Neural cell (in vitro differentiated cells): Measurements from ENCODE around the gene CHKB. TPM values are rescaled to one million over a fixed set of nuclear protein-coding genes. Genes with fewer than 3 reads are reported as not detected.

Source experiments
- H2AFZ ChIP-seq: fragments of 200-600, 300-800 bp; sonication (generic), shearing (Covaris generic); 2 replicates; pipeline ENCODE4 v1.6.0; 2014; ENCODE audit warnings: low read depth, mild to moderate bottlenecking, antibody characterized with exemption, low read length, moderate library complexity
- H3F3A ChIP-seq: fragments of 200-600 bp; shearing (Covaris generic); 2 replicates; pipeline ENCODE4 v1.6.1; 2016; ENCODE audit warnings: mild to moderate bottlenecking, moderate library complexity, mixed read lengths, antibody characterized with exemption, low read length; ENCODE audit not compliant: insufficient read depth, poor library complexity, severe bottlenecking
- H3K27ac ChIP-seq: fragments of 200-600, 300-800 bp; sonication (generic), shearing (Covaris generic); 2 replicates; pipeline ENCODE4 v1.5.1; 2014; ENCODE audit warnings: mild to moderate bottlenecking, low read length, moderate library complexity
- H3K27me3 ChIP-seq: fragments of 300-800, 200-600 bp; sonication (generic), shearing (Covaris generic); 2 replicates; pipeline ENCODE4 v1.6.0; 2014; ENCODE audit warnings: mild to moderate bottlenecking, low read depth, low read length, moderate library complexity; ENCODE audit not compliant: insufficient read depth
- H3K36me3 ChIP-seq: fragments of 300-800, 200-600 bp; sonication (generic), shearing (Covaris generic); 2 replicates; pipeline ENCODE4 v1.5.1; 2014; ENCODE audit warnings: mild to moderate bottlenecking, antibody characterized with exemption, low read length, moderate library complexity; ENCODE audit not compliant: insufficient read depth
- H3K4me2 ChIP-seq: fragments of 300-800, 200-600 bp; sonication (generic), shearing (Covaris generic); 2 replicates; pipeline ENCODE4 v1.6.0; 2014; ENCODE audit warnings: mild to moderate bottlenecking, low read length
- H3K4me3 ChIP-seq: fragments of 300-800, 200-600 bp; sonication (generic), shearing (Covaris generic); 2 replicates; pipeline ENCODE4 v1.5.1; 2014; ENCODE audit warnings: mild to moderate bottlenecking, low read length, moderate library complexity
- H3K79me2 ChIP-seq: fragments of 200-600 bp; shearing (Covaris generic); replicated peaks from 2 replicates; pipeline ENCODE4 v1.6.0; 2014; ENCODE audit warnings: mild to moderate bottlenecking, low read length, moderate library complexity; ENCODE audit not compliant: insufficient read depth
- H3K9ac ChIP-seq: fragments of 300-800, 200-600 bp; sonication (generic), shearing (Covaris generic); 2 replicates; pipeline ENCODE4 v1.6.1; 2016; ENCODE audit warnings: mild to moderate bottlenecking, low read length, mixed read lengths
- H3K9me2 ChIP-seq: fragments of 200-600 bp; shearing (Covaris generic); 2 replicates; pipeline ENCODE4 v1.6.1; 2016; ENCODE audit warnings: mild to moderate bottlenecking, low read length, mixed read lengths; ENCODE audit not compliant: insufficient read depth
- H3K9me3 ChIP-seq: fragments of 200-600, 300-800 bp; sonication (generic), shearing (Covaris generic); 2 replicates; pipeline ENCODE4 v1.6.1; 2016; ENCODE audit warnings: mild to moderate bottlenecking, mixed run types, low read length, moderate library complexity, mixed read lengths
- H4K20me1 ChIP-seq: fragments of 200-600 bp; shearing (Covaris generic); 2 replicates; pipeline ENCODE4 v1.6.1; 2016; ENCODE audit warnings: mild to moderate bottlenecking, mixed run types; ENCODE audit not compliant: insufficient read depth
- EP300 ChIP-seq: fragments of 450-650 bp; conservative IDR thresholded peaks from 2 replicates; pipeline ENCODE4 v1.6.1; 2014; ENCODE audit warnings: antibody characterized with exemption, mild to moderate bottlenecking, moderate library complexity; ENCODE audit not compliant: poor library complexity, severe bottlenecking
- EZH2 ChIP-seq: fragments of 200-600, 300-800 bp; shearing (Covaris generic), sonication (generic); IDR thresholded peaks from 2 replicates; pipeline ENCODE4 v1.6.1; 2014; ENCODE audit warnings: antibody characterized with exemption, low read length, borderline replicate concordance, mild to moderate bottlenecking; ENCODE audit not compliant: insufficient read depth, poor library complexity, severe bottlenecking
- MXI1 ChIP-seq: fragments of 450-650 bp; conservative IDR thresholded peaks from 2 replicates; pipeline ENCODE4 v1.6.1; 2014; ENCODE audit warnings: antibody characterized with exemption, mild to moderate bottlenecking; ENCODE audit not compliant: poor library complexity, severe bottlenecking
- POLR2AphosphoS5 ChIP-seq: IDR thresholded peaks from 2 replicates; pipeline ENCODE4 v1.6.1; 2012
- RAD21 ChIP-seq: fragments of 450-650 bp; conservative IDR thresholded peaks from 2 replicates; pipeline ENCODE4 v1.6.1; 2014; ENCODE audit warnings: antibody characterized with exemption, mild to moderate bottlenecking, moderate library complexity
- SMC3 ChIP-seq: fragments of 450-650 bp; conservative IDR thresholded peaks from 2 replicates; pipeline ENCODE4 v1.6.1; 2014; ENCODE audit warnings: antibody characterized with exemption, mild to moderate bottlenecking, moderate library complexity; ENCODE audit not compliant: poor library complexity
- TAF1 ChIP-seq: IDR thresholded peaks from 2 replicates; pipeline ENCODE4 v1.6.1; 2012; ENCODE audit warnings: low read depth
- polyA plus RNA-seq: library from polyadenylated mRNA; depleted of rRNA; stranded (reverse); fragments of >200 nt; gene quantifications from 2 replicates; pipeline ENCODE4 v1.2.3, GENCODE V29; 2014
- TF ChIP-seq, protein P1 (sequence below): fragments of 450-650 bp; IDR thresholded peaks from 2 replicates; pipeline ENCODE4 v1.5.1; 2014; ENCODE audit warnings: antibody characterized with exemption, mild to moderate bottlenecking, moderate library complexity; ENCODE audit not compliant: poor library complexity, severe bottlenecking
- TF ChIP-seq, protein P2 (sequence below): IDR thresholded peaks from 2 replicates; pipeline ENCODE4 v1.6.1; 2012; ENCODE audit warnings: borderline replicate concordance

CHKB gene
- polyA plus RNA-seq, 1 donor from 2014 or later = 173 TPM

DNA sequence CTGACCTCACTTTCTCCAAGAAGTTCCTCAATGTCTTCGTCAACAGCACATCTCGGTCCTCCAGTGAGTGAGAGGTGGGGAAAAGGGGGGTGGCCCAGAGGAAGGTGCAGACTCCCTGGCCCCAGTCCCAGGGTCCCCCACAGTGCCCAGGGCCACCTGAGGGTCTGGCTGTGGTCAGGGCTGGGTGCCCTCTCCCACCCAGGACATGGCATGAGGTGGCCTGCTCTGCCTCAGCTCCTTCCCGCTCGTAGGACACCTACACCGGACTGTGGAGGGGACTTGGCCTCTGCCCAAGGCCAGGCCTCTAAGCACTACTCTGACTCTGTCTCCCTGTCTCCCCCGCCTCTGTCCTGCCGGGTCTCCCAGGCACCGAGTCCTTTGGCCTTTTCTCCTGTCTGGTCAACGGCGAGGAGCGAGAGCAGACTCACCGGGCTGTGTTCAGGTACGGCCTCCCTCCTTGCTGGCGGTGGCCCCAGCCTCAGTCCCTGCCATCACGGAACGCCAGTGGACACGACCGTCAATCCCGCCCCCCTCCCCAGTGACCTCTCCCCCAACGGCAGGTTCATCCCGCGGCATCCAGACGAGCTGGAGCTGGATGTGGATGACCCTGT, 22.5 kb upstream of the CHKB start:
- Histone ChIP-seq H3K79me2 (no peaks in the 10 kb centered on the region), H4K20me1 (no peaks in the 10 kb centered on the region), H3K27me3 (no peaks in the 10 kb centered on the region), H2AFZ (no peak overlapping the region), H3K9me2 (no peaks in the 10 kb centered on the region), H3K4me2 (no peak overlapping the region), H3K36me3 (peaks cover 5% of the 10 kb centered on the region), H3K9ac (no peak overlapping the region), H3K27ac (no peak overlapping the region), H3K9me3 (no peaks in the 10 kb centered on the region), H3F3A (no peaks in the 10 kb centered on the region), H3K4me3 (no peak overlapping the region)
- TF ChIP-seq MXI1 = no peak
- TF ChIP-seq EZH2 = no peak
- no peak for TF ChIP-seq TAF1
- TF ChIP-seq, protein P1, sequence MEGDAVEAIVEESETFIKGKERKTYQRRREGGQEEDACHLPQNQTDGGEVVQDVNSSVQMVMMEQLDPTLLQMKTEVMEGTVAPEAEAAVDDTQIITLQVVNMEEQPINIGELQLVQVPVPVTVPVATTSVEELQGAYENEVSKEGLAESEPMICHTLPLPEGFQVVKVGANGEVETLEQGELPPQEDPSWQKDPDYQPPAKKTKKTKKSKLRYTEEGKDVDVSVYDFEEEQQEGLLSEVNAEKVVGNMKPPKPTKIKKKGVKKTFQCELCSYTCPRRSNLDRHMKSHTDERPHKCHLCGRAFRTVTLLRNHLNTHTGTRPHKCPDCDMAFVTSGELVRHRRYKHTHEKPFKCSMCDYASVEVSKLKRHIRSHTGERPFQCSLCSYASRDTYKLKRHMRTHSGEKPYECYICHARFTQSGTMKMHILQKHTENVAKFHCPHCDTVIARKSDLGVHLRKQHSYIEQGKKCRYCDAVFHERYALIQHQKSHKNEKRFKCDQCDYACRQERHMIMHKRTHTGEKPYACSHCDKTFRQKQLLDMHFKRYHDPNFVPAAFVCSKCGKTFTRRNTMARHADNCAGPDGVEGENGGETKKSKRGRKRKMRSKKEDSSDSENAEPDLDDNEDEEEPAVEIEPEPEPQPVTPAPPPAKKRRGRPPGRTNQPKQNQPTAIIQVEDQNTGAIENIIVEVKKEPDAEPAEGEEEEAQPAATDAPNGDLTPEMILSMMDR = no peak
- no peak for TF ChIP-seq EP300
- TF ChIP-seq, protein P2, sequence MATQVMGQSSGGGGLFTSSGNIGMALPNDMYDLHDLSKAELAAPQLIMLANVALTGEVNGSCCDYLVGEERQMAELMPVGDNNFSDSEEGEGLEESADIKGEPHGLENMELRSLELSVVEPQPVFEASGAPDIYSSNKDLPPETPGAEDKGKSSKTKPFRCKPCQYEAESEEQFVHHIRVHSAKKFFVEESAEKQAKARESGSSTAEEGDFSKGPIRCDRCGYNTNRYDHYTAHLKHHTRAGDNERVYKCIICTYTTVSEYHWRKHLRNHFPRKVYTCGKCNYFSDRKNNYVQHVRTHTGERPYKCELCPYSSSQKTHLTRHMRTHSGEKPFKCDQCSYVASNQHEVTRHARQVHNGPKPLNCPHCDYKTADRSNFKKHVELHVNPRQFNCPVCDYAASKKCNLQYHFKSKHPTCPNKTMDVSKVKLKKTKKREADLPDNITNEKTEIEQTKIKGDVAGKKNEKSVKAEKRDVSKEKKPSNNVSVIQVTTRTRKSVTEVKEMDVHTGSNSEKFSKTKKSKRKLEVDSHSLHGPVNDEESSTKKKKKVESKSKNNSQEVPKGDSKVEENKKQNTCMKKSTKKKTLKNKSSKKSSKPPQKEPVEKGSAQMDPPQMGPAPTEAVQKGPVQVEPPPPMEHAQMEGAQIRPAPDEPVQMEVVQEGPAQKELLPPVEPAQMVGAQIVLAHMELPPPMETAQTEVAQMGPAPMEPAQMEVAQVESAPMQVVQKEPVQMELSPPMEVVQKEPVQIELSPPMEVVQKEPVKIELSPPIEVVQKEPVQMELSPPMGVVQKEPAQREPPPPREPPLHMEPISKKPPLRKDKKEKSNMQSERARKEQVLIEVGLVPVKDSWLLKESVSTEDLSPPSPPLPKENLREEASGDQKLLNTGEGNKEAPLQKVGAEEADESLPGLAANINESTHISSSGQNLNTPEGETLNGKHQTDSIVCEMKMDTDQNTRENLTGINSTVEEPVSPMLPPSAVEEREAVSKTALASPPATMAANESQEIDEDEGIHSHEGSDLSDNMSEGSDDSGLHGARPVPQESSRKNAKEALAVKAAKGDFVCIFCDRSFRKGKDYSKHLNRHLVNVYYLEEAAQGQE = no peak
- TF ChIP-seq RAD21 = no peak
- TF ChIP-seq POLR2AphosphoS5 = no peak
- TF ChIP-seq SMC3 = no peak

DNA sequence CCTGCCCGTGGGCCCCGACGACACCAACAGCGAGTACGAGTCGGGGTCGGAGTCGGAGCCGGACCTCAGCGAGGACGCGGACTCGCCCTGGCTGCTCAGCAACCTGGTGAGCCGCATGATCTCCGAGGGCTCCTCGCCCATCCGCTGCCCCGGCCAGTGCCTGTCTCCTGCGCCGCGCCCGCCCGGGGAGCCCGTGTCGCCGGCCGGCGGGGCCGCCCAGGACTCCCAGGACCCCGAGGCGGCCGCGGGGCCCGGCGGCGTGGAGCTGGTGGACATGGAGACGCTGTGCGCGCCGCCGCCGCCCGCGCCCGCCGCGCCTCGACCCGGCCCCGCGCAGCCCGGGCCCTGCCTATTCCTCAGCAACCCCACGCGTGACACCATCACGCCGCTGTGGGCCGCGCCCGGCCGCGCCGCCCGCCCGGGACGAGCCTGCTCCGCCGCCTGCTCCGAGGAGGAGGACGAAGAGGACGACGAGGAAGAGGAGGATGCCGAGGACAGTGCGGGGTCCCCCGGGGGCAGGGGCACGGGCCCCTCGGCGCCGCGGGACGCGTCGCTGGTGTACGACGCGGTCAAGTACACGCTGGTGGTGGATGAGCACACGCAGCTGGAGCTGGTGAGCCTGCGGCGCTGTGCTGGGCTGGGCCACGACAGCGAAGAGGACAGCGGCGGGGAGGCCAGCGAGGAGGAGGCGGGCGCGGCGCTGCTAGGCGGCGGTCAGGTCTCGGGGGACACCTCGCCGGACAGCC, 21.8 kb upstream of the CHKB start:
- Histone ChIP-seq H3K9me2 (no peaks in the 10 kb centered on the region), H4K20me1 (no peaks in the 10 kb centered on the region), H3K9ac (no peak overlapping the region), H3K36me3 (peaks cover 5% of the 10 kb centered on the region), H3K27ac (no peak overlapping the region), H3K9me3 (no peaks in the 10 kb centered on the region), H3K79me2 (no peaks in the 10 kb centered on the region), H2AFZ (no peak overlapping the region), H3K27me3 (no peaks in the 10 kb centered on the region), H3K4me3 (no peak overlapping the region), H3K4me2 (no peak overlapping the region), H3F3A (no peaks in the 10 kb centered on the region)
- TF ChIP-seq POLR2AphosphoS5 (no peak), SMC3 (no peak), MXI1 (no peak), RAD21 (no peak), EZH2 (no peak), EP300 (no peak), TAF1 (no peak)
- TF ChIP-seq, protein P1 = no peak
- TF ChIP-seq, protein P2 = no peak
